Effector CD8-positive, alpha-beta T cell (primary cell): ENCODE measurements around the gene DOCK7.

Experiments used
- DNase-seq: peaks from one replicate; lab custom pipeline; 2025; lab: John Stamatoyannopoulos, UW

Gene DOCK7

DNA sequence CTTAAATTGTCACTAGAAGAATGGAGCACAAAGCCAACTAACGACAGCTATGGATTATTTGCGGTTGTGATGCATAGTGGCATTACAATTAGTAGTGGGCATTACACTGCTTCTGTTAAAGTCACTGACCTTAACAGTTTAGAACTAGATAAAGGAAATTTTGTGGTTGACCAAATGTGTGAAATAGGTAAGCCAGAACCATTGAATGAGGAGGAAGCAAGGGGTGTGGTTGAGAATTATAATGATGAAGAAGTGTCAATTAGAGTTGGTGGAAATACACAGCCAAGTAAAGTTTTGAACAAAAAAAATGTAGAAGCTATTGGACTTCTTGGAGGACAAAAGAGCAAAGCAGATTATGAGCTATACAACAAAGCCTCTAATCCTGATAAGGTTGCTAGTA lies 237.9 kb downstream of the DOCK7 start:
- DNase-seq, result no peak

DNA sequence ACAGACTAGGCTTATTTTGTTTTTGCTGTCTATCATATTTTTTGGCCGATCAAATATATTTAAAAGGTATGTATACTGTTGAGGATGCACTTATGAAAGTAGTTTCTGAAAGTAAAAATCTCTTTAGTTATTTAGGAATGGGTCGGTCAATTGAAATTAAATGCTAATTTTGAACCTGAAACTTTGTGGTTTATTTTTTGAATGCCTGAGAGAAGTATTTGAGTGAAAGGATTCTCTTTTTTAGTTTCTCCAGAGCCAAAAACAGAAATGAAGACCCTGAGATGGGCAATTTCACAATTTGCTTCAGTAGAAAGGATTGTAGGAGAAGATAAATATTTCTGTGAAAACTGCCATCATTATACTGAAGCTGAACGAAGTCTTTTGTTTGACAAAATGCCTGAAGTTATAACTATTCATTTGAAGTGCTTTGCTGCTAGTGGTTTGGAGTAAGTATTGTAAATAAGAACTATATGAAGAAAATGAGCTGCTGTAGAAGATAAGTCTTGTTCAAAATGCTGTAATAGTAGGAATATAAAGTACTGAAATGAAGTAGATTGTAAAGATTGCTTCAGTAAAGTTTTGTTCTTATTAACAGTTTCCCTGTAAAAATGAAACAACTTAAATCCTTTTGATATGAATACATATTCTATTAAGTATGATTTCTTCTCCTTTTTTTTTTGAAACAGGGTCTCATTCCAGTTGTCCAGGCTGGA lies 239.8 kb downstream of the DOCK7 start:
- no peak for DNase-seq

DNA sequence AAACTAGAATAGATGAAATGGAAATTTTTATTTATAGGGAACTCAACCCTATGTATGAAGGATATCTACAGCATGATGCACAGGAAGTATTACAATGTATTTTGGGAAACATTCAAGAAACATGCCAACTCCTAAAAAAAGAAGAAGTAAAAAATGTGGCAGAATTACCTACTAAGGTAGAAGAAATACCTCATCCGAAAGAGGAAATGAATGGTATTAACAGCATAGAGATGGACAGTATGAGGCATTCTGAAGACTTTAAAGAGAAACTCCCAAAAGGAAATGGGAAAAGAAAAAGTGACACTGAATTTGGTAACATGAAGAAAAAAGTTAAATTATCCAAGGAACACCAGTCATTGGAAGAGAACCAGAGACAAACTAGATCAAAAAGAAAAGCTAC lies 243.5 kb downstream of the DOCK7 start:
- no peak for DNase-seq

DNA sequence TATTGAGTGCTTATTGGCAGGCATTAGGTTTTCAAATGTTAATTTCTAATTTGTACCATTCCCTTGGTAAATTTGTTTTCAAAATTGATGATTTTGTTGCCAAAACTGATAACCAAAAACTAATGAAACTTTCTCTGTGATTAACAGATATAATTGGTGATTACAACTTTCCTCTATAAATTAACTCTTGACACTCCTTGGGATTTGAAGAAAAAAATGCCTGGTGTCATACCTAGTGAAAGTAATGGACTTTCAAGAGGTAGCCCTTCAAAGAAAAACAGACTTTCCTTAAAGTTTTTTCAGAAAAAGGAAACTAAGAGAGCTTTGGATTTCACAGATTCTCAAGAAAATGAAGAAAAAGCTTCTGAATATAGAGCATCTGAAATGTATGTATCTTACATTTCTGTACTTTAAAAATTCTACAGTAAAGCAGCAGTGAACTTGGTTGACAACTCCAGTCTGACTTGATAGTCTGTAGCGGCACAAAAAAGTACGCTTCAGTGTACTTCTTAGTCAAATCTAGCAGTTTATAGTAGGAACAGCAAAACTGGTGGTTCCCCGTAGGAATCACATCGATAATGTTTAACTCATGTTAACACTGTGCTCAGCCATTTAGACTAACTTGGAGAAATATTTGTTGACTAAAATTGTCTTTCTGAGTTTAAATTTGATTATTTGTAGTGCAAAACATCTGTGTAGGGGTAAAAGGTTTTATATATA lies 248.4 kb downstream of the DOCK7 start:
- no peak for DNase-seq

DNA sequence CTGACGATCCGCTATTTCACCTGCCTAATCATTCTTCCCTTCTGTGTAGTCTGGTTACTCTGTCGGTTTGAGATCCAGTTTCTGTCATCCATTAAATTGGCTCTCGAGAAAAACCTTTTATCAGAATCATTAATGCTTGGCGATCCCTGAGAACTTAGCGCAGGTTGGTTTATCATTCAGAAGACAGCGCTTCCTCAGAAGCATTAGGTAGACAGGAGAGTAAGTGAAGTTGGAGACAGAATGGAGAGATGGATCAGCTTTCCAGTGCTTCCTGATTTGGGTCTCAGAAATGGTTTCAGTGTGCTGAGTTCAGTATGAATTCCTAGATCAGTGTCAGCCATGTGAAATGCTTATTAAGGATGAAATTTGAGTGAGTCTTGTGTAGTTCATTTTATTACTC lies 250.0 kb downstream of the DOCK7 start:
- DNase-seq, result no peak

DNA sequence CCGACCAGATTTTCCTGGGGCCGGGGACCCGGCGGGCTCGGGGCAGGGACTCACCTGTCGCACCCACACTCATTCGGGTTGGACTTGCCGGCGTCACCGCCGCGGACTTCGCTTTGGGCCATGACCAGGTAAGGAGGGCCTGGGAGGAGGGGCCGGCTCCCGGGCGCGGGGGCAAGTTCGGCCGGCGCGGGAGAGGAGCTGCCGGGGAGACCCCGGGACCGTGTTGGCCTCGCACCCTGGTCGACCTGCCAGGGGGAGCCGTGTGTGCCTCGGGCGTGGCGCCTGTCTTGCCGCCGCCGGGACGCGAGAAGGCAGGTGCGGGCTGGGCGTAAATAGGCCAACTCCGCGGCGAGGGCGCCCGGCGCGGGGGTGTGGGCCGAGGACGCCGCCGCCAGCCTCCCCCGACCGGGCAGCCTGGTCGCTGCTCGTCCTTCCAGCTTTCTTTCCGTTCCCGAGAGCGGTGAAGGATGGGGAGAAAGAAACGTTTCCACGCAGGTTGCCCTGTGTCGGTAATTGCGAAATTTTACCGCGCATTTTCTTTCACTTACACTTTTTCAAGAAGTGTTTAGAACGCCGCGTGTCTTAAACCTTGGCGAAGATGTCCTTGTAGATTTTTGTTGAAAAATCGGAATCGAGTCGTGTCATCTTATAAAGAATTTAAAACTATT lies 250.8 kb downstream of the DOCK7 start:
- peak; percentile 41 for DNase-seq

DNA sequence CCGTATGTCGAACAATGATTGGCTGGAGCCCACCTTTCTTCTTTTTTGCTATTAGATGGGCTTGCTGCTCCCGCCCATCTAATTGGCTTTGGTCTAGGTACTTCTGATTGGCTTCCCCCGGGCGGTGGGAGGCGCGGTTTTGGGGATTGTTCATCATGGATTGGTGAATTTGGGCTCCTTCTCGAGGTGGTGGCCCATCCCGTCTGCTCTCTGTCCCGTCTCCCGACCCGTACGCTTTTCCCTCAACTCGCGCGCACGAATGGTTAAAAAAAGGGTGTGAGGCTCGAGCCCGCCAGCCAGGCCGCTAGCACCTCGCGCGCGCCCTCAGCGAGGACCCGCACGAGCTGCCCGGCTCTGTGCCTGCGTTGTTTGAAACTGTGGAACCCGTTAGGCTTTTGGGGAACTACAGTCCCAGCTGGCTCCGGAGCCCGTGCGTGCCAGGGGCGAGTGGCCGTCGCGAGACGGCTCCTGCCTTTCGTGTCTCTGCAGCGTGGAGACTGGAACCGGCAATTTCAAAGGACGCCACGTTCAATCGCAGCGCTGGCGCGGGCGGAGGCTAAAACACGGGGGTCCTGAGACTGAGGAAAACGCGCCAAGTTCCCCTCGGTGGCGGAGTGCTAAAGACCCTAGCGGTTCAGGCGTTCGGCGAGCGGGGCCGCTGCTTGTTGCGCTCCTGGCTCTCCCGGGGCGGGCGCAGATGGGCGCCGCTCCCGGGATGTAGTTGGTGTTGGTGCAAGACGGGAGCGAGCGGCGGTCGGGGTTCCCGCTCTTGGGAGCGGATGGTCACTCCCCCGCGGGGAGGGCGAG lies 251.5 kb downstream of the DOCK7 start, which contains the start of gene USP1:
Gene USP1 (plus strand): TSS at position 584 of the 807 bp plus-strand sequence. CDS start 2,819 bp downstream, outside the sequence.
- peak; percentile 100 for DNase-seq

DNA sequence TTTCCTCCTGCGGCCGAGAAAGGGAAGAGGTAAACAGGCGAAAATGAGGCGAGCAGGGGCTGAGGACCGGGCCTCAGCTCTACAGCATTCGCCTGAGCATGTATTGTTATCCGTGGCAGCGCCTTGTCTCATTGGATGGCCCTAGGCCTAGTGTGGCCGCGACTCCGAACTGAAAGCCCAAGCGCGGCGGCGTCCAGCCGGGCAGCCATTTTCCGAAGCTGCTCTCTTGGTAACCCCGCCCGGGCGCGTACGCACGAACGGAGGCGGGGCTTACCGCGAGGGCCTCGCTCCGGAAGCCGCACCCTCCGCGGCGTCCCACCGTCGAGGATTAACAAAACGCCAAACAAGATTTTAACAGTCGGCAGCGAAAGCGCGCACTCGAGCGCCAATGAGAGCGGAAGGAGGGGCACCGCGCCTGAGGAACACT lies 252.1 kb downstream of the DOCK7 start:
- DNase-seq, result peak; percentile 100

DNA sequence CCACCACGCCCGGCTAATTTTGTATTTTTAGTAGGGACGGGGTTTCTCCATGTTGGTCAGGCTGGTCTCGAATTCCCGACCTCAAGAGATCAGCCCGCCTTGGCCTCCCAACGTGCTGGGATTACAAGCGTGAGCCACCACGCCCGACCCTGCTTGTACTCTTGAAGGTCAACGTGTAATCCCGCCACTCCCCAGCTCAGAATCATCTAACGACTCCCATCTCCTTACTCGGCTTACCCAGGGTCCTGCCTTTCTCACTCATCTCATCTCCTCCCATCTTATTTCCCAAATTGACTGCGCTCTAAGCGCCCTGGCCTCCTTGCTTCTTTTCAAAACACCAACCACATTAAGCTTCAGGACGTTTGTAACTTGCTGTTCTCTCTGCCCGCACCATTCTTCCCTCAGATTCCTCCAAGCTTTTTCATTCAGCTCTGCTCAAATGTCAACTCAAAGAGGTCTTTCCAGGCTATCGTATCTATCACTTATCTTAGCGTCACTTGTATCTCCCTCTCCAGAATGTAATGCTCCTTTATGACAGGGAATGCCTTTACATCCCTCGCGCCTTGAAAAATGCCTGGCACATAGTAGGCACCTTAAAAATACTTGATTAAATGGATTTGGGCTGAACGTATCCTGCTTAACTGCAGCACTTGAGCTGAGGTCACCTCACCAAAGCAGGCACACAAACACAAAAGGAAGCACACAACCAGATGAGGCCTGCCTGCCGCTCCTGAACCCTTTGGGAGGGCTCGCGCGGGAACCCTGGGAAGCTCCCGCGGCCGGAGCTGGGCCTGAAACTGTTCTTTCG lies 252.8 kb downstream of the DOCK7 start:
- peak; percentile 8 for DNase-seq

DNA sequence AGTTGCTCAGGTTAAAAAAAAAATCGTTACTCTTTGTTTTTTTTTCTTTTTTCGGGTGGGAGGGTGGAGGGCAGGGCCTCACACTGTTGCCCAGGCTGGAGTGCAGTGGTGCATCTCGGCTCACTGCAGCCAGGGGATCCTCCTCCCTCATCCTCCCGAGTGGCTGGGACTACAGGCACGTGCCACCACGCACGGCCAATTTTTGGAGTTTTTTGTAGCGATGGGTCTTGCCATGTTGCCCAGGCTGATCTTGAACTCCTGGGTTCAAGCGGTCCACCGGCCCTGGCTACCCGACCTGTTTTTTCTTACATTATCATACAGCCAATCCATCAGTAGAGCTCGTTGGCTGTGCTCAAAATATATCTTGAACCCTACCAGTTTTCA lies 253.6 kb downstream of the DOCK7 start:
- DNase-seq, result no peak

DNA sequence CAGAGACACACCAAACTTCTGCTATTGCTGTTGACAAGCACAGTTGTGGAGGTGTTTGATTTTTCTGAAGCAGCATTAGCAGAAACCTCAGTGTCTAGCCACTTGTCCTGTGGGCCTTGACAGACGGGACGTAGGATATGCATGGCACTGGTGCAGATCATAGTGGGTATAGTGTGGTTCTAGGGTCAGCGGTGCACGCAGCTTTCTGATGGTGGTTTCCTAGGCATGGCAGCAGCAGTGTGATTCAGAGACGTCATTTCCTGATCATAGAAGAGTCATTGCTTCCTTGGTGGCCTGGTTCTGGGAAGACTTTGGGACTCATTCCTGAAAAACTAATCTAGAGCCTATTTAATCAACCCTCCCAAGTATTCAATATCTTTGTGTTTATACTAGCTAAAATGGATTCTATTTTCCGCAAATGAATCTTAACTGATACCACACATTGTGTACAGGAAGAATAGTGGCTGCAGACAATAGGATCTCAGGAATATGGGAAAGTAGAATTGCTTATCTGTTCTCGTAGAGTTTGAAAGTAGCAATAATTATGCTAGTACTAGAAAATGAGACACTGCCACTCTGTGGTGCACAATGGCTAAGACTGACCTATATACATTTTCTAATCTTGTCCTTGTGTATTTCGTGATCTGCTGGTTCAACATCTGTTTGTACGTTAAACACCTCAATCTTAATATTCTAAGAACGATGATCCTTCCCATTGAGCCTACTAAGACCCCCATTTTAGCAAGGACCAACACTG lies 254.1 kb downstream of the DOCK7 start:
- no peak for DNase-seq

DNA sequence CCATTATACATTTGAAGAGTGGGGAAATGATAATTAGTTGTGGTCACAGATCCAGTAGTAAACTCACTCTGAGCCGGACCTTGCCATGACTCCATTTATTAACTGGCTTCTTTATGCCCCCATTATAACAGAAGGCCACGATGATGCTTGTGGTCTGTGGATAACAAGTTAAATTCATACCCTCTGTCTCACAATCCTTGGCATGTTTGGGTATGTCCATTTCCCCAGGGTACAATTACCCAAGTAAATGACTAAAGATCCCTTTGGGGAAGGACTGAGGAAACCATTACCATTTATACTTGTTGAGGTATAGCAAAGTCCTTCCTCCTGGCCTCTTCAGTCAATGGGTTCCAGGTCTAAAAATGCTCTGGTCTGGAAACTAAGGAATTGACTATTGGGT lies 258.6 kb downstream of the DOCK7 start:
- no peak for DNase-seq

DNA sequence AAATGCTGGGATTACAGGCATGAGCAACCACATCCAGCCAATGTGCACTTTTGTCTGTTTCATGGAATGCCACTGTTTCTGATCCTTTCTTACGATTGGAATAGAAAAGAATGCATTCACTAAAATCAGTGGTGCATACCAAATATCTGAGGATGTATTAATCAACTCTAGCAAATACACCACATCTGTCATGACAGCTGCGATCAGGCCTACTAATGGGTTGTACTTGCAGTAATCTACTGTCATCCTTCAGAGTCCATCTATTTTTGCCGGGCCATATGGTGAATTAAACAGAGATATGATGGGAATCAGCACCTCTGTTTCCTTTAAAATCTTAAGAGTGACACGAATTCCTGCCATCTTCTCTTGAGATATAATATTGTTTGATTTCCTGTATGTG lies 259.8 kb downstream of the DOCK7 start:
- no peak for DNase-seq

DNA sequence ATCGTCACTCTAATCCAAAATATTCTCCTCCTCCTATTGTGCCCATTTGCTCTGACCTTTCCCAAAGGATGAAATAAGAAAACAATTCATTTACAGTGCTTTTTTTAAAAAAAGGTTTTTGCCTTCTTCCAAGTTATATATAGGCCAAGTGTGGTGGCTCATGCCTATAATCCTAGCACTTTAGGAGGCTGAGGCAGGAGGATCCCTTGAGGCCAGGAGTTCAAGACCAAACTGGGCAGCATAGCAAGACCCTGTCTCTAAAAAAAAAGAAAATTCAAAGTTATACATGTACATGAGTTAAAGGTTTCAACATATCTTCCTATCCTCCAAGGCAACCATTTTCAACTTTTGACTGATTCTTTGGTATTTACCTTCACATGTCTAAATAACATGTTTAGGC lies 261.4 kb downstream of the DOCK7 start:
- DNase-seq, result no peak

DNA sequence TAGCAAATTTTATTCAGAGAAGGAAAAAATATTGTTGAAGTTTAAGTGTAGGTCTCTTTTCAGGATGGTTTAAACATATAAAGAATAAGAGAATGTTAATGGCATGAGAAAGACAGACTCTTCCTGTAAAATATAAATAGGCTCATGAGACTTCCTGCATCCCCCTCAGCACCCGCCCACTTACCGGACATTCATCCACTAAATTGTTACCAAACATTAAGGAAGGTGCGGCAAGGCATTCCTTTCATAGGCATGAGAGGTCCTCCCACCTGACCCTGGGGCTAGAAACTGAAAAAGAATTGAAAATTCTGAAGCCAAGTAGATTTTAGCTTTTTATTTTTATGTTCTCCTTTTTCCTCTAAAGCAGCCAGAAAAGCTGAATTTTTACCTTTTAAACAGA lies 261.9 kb downstream of the DOCK7 start:
- no peak for DNase-seq

DNA sequence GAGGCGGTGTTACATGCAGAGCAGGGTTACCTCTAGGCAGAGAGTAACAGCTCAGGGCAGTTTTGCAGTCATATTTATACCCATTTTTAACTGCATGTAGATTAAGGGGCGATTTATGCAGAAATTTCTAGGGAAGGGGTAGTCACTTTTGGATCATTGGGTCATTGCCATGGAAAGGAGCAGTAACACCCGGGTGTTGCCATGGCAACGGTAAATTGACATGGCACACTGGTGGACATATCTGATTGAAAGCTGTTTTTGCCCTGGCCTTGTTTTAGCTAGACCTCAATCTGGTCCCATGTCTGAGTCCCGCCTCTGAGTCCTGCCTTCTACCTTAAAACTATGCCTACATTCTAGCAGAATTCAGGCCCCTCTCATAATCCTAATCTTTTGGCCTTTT lies 263.1 kb downstream of the DOCK7 start:
- DNase-seq, result no peak

DNA sequence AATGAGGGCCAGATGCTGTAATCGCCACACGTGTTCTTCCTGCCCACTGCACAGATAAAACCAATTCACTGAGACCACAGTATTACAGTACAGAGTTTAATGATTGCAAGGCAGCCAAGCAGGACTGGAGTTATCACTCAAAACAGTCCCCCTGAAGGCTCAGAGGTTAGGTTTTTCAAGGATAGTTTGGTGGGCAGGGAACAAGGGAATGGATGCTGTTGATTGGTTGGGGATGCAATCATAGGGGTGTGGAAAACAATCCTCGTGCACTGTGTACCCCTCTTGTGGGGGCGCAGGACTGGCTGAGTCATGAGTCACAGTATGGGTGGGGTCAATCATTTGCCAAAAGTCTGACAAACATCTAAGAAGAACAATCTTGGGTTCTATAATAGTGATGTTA lies 263.8 kb downstream of the DOCK7 start:
- no peak for DNase-seq

DNA sequence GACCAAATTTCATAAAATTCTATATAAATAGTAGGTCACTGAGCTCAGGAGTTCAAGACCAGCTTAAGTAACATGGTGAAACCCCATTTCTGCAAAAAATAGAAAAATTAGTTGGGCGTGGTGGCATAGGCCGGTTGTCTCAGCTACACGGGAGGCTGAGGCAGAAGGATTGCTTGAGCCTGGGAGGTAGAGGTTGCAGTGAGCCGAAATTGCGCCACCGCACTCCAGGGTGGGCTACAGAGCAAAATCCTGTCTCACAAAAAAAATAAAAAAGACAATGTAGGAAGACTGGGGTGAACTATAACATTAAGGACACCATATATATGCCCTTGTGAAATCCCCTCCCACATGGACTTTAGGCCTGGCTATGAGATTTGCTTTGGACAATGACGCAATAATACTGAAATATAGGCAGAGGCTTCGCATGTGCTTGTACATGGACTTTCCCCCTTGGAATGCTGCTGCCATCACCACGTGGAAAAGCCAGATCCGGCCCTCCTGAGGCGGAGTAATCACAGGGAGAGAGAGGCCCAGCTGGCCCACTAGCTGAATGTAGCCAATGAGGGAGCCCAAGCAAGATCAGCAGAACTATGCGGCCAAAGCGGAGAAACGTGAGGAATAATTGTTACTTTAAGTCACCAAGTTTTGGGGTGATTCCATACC lies 264.5 kb downstream of the DOCK7 start:
- DNase-seq, result no peak

DNA sequence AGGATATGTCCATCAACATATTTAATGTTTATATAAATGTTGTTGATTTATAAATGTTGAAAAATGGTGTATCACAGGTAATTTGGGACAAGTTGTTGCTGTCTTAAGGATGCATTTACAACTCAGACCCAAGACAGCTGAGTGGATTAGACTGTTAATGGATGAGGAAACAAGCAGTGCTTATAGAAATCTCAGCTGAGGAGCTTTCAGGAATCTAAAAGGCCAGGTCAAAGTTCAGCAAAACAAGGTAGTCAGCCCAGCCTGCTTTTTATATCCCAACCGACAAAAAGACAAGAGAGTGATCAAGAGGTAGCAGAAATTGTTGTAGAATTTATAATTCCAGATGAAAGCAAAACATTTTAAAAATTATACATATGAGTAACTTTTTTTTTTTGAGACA lies 268.0 kb downstream of the DOCK7 start:
- DNase-seq, result no peak
